Colonic mucosa (tissue), 4 donors: ENCODE measurements around the gene PNP. TPM values are rescaled to one million over a fixed set of nuclear protein-coding genes. Genes with fewer than 3 reads are reported as not detected.
A peak's percentile ranks its signal among the peaks of the same experiment; 100 is the strongest.

Source experiments
- DNase-seq: peaks from one replicate; pipeline ENCODE4 v3.0.0-alpha.2; 2020
- H3K27ac ChIP-seq: fragments of 200-600 bp; one replicate; pipeline ENCODE4 v1.8.0; 2021
- H3K27me3 ChIP-seq: fragments of 200-600 bp; one replicate; pipeline ENCODE4 v1.8.0; 2021
- H3K36me3 ChIP-seq: fragments of 200-600 bp; one replicate; pipeline ENCODE4 v1.8.0; 2021
- H3K4me1 ChIP-seq: fragments of 200-600 bp; one replicate; pipeline ENCODE4 v1.8.0; 2021; ENCODE audit warnings: mild to moderate bottlenecking
- H3K4me3 ChIP-seq: fragments of 200-600 bp; one replicate; pipeline ENCODE4 v1.8.0; 2021
- H3K9ac ChIP-seq, 2 donors: one replicate each; pipeline ENCODE4 v1.7.0; 2013; ENCODE audit warnings: control low read depth in 2 of 2, low read depth in 2 of 2, low read length in 2 of 2
- H3K9me3 ChIP-seq: fragments of 200-600 bp; one replicate; pipeline ENCODE4 v1.8.0; 2021
- CTCF ChIP-seq: fragments of 200-600 bp; IDR thresholded peaks from one replicate; pipeline ENCODE4 v1.8.0; 2022; ENCODE audit warnings: antibody characterized with exemption, mild to moderate bottlenecking
- intact Hi-C: fragments of 100-400 bp; cut with DNase I; formaldehyde crosslinking; loops from one replicate; pipeline ENCODE4 v1.14.1; 2022
- total RNA-seq, 2 donors: library from RNA; stranded (reverse); fragmentation: NEBNext Ultra II Directional in 1 of 2; extraction: Animal tissue kit (Norgen Biotek cat#: 25700) in 1 of 2; gene quantifications; one replicate each; pipeline ENCODE4 v1.2.1, GENCODE V29; 2021
- donor health status: healthy.
- donor health status: DM: no; HTN: no; CAD: no.
- donor health status: DM: no; HTN: no; CAD: no.

PNP gene
- total RNA-seq, 2 donors from 2014 or later: 121 to 123 TPM

GRCh38 chr14:20487396-20487725 lies 18.2 kb downstream of the PNP start:
- H3K27ac ChIP-seq: no peak overlapping the region
- H3K4me3 ChIP-seq: no peak overlapping the region
- H3K27me3 ChIP-seq: no peaks in the 10 kb centered on the region
- no peaks in the 10 kb centered on the region for H3K9me3 ChIP-seq
- no peak for DNase-seq
- intact Hi-C loops: no loop called here
- TF ChIP-seq CTCF: no peak
- H3K36me3 ChIP-seq: no peaks in the 10 kb centered on the region
- H3K9ac ChIP-seq: no peak overlapping the region
- H3K4me1 ChIP-seq: no peaks in the 10 kb centered on the region

GRCh38 chr14:20489093-20489994 lies 20.1 kb downstream of the PNP start:
- Histone ChIP-seq H3K36me3 (no peaks in the 10 kb centered on the region), H3K4me1 (no peaks in the 10 kb centered on the region), H3K9me3 (no peaks in the 10 kb centered on the region), H3K27me3 (no peaks in the 10 kb centered on the region), H3K4me3 (no peak overlapping the region), H3K9ac (no peak overlapping the region), H3K27ac (no peak overlapping the region)
- intact Hi-C loops: no loop called here
- TF ChIP-seq CTCF: no peak
- no peak for DNase-seq

DNA sequence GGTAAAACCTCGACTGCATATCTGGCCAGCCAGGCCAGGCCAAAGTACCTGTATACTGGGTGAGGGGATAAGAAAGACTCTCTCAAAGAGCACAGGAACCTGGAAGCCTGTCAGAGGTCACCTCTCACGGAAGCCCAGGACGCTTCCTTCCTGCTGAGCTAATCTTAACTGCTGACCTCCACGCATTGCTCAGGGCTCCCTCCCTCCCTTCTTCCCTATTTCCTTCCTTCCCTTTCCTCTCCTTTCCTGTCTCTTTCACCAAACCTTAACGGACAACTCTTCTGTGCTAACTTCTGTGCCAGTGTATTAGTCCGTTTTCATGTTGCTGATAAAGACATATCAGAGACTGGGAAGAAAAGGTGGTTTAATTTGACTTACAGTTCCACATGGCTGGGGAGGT lies 21.4 kb downstream of the PNP start:
- intact Hi-C loops: no loop called here
- Histone ChIP-seq H3K27ac (no peak overlapping the region), H3K9ac (no peak overlapping the region), H3K27me3 (no peaks in the 10 kb centered on the region), H3K4me1 (no peaks in the 10 kb centered on the region), H3K9me3 (no peaks in the 10 kb centered on the region), H3K36me3 (no peaks in the 10 kb centered on the region), H3K4me3 (no peak overlapping the region)
- no peak for DNase-seq
- no peak for TF ChIP-seq CTCF

GRCh38 chr14:20492486-20492885 lies 23.3 kb downstream of the PNP start:
- no peaks in the 10 kb centered on the region for H3K9me3 ChIP-seq
- intact Hi-C loops: no loop called here
- H3K9ac ChIP-seq: no peak overlapping the region
- H3K36me3 ChIP-seq: no peaks in the 10 kb centered on the region
- H3K27me3 ChIP-seq: no peaks in the 10 kb centered on the region
- H3K4me3 ChIP-seq: no peak overlapping the region
- H3K27ac ChIP-seq: no peak overlapping the region
- no peak for TF ChIP-seq CTCF
- no peak for DNase-seq
- H3K4me1 ChIP-seq: no peaks in the 10 kb centered on the region

DNA sequence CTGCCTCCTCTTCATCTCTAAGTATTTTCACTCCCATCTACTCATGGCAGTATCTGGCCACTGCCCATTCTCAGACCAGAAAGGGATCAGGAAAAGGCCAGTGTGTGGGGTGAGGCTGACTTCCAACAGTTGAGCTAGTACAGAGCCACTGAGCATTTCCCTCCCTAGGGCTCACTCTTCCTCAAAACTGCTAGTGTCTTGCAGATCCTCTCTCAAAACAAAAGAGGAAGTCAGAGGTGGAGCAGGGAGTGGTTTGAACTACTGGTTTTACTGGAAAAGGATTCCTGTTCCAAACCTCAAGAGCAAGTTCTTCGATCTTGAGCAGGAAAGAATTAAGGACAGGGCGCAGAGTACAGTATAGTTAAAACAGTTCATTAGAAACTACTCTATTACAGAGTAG lies 24.4 kb downstream of the PNP start:
- H3K36me3 ChIP-seq: no peaks in the 10 kb centered on the region
- no peak overlapping the region for H3K27ac ChIP-seq
- H3K27me3 ChIP-seq: no peaks in the 10 kb centered on the region
- DNase-seq: peak; percentile 24
- H3K4me1 ChIP-seq: no peaks in the 10 kb centered on the region
- H3K9ac ChIP-seq: no peak overlapping the region
- intact Hi-C loops: no loop called here
- no peak for TF ChIP-seq CTCF
- no peaks in the 10 kb centered on the region for H3K9me3 ChIP-seq
- H3K4me3 ChIP-seq: no peak overlapping the region
